GM18502 (cell line): ENCODE results near the gene DTD1.

Source experiments
- ATAC-seq: cut with Tn5 transposase; IDR thresholded peaks from one replicate; pipeline ENCODE4 v1.9.1; 2021; ENCODE audit warnings: mild to moderate bottlenecking; ENCODE audit not compliant: unreplicated experiment, poor library complexity

DTD1 gene

DNA sequence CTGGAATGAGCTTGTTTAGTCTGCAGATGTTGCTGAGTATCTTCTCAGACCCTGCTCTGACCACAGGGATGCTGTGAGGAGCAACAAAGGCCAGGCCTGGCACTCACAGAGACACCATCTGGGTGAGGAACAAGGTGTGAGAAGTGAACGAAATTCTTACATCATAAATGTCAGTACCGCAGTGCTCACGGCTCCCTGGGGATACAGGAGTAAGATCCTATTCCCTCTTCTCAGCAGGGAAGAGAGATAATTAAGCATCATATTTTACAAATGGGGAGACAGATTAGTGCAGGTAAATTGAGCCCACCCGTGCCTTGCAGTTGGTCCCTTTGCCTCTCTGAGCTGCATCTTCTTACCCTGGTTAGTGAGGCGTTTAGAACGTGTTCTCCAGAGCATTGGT lies 106.2 kb downstream of the DTD1 start:
- no peak for ATAC-seq

- no peak for ATAC-seq
Observed at GRCh38 chr20:18695175-18695574, 107.3 kb downstream of the DTD1 start.

- no peak for ATAC-seq
Observed at GRCh38 chr20:18698735-18699380, 111.0 kb downstream of the DTD1 start.

DNA sequence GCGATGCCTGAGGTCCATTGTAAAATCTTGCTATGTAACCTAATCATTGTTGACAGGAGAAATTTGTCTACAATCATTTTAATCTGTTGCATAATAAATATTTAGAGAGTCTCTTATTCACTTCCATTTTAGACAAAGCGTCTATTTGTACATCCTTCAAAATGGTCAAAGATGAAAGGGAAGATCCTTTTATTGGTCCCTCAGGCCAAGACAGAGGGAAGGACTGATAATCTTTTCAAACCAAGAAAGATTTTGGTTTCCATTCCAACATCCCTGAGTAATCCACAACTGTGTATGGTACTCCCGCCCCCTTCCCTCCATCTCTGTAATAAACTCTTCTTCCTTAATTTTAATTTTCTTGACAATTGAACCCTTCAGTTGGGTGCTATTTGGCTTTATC lies 114.1 kb downstream of the DTD1 start:
- ATAC-seq = no peak

DNA sequence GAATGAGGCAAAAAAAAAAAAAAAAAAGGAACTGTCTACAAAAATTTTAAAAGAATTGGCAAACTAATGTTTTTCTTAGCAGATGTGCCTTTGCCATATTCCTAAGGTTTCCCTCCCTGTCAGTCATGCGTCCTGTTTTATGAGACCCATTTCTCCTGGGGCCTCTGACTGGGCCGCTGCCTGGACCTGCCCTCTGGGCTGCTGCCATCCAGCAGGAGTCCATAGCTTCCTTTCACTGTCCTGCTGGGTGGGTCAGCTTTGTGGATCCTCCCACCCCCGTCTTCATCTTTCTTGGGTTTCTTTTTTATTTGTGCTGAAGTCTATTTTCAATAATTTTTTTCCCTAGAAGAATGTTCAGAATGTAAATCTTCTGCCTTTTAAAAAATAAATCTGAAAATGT lies 114.9 kb downstream of the DTD1 start:
- ATAC-seq = no peak

GRCh38 chr20:18705490-18705889 lies 117.6 kb downstream of the DTD1 start:
- ATAC-seq = no peak

- ATAC-seq = no peak
Observed at GRCh38 chr20:18705910-18706309, 118.1 kb downstream of the DTD1 start.

DNA sequence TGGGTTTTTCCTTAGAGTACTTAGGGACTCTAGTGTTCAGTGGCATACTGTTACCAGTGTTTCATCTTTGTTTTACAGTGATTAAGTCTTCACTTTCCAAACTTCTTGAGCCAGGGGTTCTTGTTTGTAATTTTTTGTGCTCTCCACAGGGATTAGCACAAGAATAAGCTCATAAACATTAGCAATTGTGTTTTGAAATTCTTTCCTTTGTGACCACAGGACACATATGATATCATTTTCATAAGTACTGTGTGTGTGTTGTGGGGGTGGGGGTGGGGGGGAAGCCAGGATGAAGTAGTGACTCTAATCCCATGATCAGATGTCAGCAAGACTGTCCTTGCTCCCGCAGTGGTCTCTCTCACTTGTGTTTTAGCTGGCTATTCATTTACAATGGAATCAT lies 124.3 kb downstream of the DTD1 start:
- ATAC-seq = no peak

GRCh38 chr20:18712882-18713281 lies 125.0 kb downstream of the DTD1 start:
- no peak for ATAC-seq

GRCh38 chr20:18715564-18715963 lies 127.7 kb downstream of the DTD1 start:
- no peak for ATAC-seq

GRCh38 chr20:18717062-18717461 lies 129.2 kb downstream of the DTD1 start:
- no peak for ATAC-seq

DNA sequence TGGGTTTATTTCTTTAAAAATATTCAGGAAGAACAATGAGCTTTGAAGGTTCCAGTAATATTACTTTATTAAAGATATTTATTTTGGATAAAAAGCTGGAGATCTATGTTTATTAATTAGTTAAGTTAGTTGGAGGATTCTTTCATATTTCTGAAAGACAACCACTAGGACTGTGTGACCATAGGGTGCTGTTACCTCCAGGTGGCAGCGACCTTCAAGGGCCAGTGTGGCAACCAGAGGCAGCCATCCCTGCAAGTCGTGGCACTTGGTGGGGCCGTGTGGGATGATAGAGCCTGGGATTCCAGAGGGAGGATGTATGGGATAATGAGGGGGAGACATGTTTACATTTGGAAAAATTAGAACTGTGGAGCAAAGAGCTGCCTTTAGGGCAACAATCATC lies 130.3 kb downstream of the DTD1 start:
- no peak for ATAC-seq

- ATAC-seq = no peak
Observed at GRCh38 chr20:18719426-18719825, 131.6 kb downstream of the DTD1 start.

DNA sequence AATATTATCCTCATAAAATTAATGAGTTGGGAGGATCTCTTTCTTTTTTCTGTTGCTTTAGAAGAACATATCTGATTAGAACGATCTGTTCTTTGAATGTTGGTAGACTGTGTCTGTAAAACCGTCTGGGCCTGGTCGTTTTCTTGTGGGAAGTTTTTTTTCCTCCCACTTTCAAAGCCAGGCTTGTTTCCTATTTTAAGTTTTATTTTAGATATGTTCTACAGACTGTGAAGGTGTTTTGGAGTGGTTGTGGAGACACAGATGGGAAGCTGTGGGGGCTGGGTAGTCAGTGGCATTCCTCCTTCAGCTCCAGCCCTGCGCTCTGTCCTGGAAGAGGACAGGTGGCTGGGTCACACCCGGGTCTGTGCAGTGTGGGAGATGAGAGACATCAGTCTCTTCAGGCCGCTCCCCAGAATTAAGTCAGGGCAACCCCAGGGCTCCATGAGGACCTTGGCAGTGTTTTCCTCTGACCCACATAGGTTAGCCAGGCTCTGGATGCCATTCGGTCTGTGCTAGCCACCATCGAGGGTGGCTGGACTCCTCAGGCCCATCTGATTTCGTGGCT lies 133.8 kb downstream of the DTD1 start:
- no peak for ATAC-seq

GRCh38 chr20:18722371-18722770 lies 134.5 kb downstream of the DTD1 start:
- no peak for ATAC-seq

GRCh38 chr20:18724077-18724476 lies 136.2 kb downstream of the DTD1 start:
- no peak for ATAC-seq

DNA sequence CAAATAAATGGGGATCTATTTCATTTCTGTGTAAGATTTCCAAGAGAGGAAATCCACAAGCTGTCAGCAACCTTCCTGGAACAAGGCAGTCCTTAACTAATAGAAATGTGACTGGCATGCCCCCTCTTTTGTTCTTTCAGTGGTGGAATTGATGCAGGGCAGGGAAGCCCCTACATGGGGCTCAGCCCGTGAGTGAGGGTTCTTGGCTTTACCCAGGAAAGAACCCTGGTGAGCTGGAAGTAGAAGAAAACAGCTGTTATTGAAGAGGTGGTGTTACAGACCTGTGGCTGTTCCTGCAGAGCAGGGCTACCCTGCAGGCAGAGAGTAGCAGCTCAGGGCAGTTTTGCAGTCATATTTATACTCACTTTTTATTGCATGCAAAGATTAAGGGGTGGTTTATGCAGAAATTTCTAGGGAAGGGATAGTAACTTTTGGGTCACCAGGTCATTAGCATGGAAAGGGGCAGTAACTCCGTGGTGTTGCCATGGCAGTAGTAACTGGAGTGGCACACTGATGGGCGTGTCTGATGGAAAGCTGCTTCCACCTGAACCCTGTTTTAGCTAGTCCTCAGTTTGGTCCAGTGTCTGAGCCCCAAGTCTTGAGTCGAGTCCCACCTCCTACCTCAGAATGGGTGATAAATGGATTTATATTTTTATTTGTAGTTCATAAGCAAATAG lies 137.1 kb downstream of the DTD1 start:
- ATAC-seq = no peak

GRCh38 chr20:18727032-18727508 lies 139.2 kb downstream of the DTD1 start:
- ATAC-seq = no peak

DNA sequence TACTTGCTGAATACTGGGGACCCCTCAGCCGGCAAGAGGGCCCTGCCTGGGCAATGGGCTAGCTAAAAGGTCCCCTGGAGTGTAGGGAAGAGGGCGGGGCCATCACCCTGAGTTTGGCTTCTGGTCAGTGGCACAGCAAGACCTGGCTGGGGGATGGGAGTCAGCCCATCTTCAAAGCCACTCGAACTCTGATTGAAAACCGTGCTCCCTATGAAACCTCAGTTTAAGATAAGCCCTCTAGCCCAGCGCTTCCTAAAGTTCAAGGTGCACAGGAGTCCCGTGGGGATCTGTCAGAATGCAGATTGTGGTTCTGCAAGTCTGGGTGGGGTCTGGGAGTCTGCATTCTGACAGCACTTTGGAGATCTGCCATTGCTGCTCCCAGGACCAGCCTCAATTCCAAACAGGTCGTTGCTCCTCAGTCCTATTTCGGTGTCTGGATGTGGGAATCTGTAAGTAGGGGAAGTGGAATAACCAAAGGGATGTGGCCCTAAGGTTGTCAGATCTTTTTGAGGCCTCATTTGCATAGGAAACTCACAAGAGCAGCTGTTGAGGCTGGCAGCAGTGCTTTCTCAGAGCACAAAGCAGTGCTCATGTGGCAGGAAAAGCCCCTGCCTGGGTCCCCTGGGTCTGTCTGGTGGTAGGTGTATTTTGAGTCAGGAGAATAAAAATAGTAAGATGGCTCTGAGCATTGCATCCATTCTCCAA lies 140.5 kb downstream of the DTD1 start:
- ATAC-seq = peak; percentile 97

DNA sequence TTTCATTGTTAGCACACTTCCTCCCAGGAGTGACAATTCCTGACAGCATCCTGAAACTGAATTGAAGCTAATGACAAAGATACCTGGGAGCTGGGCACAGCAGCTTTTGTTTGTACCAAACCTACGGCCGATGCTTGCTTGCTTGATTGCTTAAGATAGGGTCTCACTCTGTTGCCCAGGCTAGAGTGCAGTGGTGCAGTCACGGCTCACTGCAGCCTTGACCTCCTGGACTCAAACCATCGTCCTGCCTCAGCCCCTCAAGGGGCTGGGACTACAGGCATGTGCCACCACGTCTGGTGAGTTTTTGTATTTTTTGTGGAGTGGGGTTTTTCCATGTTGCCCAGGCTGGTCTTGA lies 141.0 kb downstream of the DTD1 start:
- ATAC-seq = peak; percentile 38

GRCh38 chr20:18729231-18729825 lies 141.5 kb downstream of the DTD1 start:
- ATAC-seq = no peak
